Ishikawa (cell line): ENCODE results near the gene ACTR8.

Experiments
- CEBPB ChIP-seq: IDR thresholded peaks from 2 replicates; pipeline ENCODE4 v1.6.1; 2012
- CREB1 ChIP-seq: IDR thresholded peaks from 2 replicates; pipeline ENCODE4 v1.6.1; 2012; ENCODE audit warnings: low read depth
- EGR1 ChIP-seq: IDR thresholded peaks from 2 replicates; pipeline ENCODE4 v1.6.1; 2012
- EP300 ChIP-seq: IDR thresholded peaks from 2 replicates; pipeline ENCODE4 v1.6.1; 2012; ENCODE audit warnings: borderline replicate concordance
- FOXM1 ChIP-seq: IDR thresholded peaks from 2 replicates; pipeline ENCODE4 v1.6.1; 2012; ENCODE audit warnings: low read depth, borderline replicate concordance
- NFIC ChIP-seq: IDR thresholded peaks from 2 replicates; pipeline ENCODE4 v1.6.1; 2012
- RAD21 ChIP-seq: IDR thresholded peaks from 2 replicates; pipeline ENCODE4 v1.6.1; 2012; ENCODE audit warnings: low read depth
- REST ChIP-seq: IDR thresholded peaks from 2 replicates; pipeline ENCODE4 v1.6.1; 2012; ENCODE audit warnings: low read depth, mild to moderate bottlenecking
- TAF1 ChIP-seq: IDR thresholded peaks from 2 replicates; pipeline ENCODE4 v1.6.1; 2012; ENCODE audit warnings: low read depth, mild to moderate bottlenecking
- TCF12 ChIP-seq: IDR thresholded peaks from 2 replicates; pipeline ENCODE4 v1.6.1; 2012; ENCODE audit warnings: low read depth
- TEAD4 ChIP-seq: IDR thresholded peaks from 2 replicates; pipeline ENCODE4 v1.6.1; 2012
- YY1 ChIP-seq: IDR thresholded peaks from 2 replicates; pipeline ENCODE4 v1.6.1; 2012; ENCODE audit warnings: low read depth
- ZBTB7A ChIP-seq: IDR thresholded peaks from 2 replicates; pipeline ENCODE4 v1.6.1; 2012; ENCODE audit warnings: low read depth
- TF ChIP-seq, protein P1 (sequence below): IDR thresholded peaks from 2 replicates; pipeline ENCODE4 v1.6.1; 2012
- TF ChIP-seq, protein P2 (sequence below): IDR thresholded peaks from 2 replicates; pipeline ENCODE4 v1.6.1; 2012

Gene ACTR8

GRCh38 chr3:53822331-53822741, 59.6 kb downstream of the ACTR8 start:
- TF ChIP-seq FOXM1 (no peak), CREB1 (no peak), TAF1 (no peak), TEAD4 (no peak), ZBTB7A (no peak), EGR1 (no peak), RAD21 (no peak), NFIC (no peak), EP300 (no peak), CEBPB (no peak), REST (no peak), YY1 (no peak), TCF12 (no peak)
- TF ChIP-seq, protein P1, sequence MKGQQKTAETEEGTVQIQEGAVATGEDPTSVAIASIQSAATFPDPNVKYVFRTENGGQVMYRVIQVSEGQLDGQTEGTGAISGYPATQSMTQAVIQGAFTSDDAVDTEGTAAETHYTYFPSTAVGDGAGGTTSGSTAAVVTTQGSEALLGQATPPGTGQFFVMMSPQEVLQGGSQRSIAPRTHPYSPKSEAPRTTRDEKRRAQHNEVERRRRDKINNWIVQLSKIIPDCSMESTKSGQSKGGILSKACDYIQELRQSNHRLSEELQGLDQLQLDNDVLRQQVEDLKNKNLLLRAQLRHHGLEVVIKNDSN = no peak
- TF ChIP-seq, protein P2, sequence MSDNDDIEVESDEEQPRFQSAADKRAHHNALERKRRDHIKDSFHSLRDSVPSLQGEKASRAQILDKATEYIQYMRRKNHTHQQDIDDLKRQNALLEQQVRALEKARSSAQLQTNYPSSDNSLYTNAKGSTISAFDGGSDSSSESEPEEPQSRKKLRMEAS = no peak

- TF ChIP-seq EGR1 = no peak
- no peak for TF ChIP-seq TEAD4
- no peak for TF ChIP-seq TAF1
- no peak for TF ChIP-seq FOXM1
- no peak for TF ChIP-seq RAD21
- TF ChIP-seq, protein P2 = no peak
- no peak for TF ChIP-seq TCF12
- TF ChIP-seq CREB1 = no peak
- TF ChIP-seq NFIC = no peak
- TF ChIP-seq ZBTB7A = no peak
- TF ChIP-seq EP300 = no peak
- TF ChIP-seq, protein P1 = no peak
Measured at GRCh38 chr3:53821631-53822121, 60.3 kb downstream of the ACTR8 start.

DNA sequence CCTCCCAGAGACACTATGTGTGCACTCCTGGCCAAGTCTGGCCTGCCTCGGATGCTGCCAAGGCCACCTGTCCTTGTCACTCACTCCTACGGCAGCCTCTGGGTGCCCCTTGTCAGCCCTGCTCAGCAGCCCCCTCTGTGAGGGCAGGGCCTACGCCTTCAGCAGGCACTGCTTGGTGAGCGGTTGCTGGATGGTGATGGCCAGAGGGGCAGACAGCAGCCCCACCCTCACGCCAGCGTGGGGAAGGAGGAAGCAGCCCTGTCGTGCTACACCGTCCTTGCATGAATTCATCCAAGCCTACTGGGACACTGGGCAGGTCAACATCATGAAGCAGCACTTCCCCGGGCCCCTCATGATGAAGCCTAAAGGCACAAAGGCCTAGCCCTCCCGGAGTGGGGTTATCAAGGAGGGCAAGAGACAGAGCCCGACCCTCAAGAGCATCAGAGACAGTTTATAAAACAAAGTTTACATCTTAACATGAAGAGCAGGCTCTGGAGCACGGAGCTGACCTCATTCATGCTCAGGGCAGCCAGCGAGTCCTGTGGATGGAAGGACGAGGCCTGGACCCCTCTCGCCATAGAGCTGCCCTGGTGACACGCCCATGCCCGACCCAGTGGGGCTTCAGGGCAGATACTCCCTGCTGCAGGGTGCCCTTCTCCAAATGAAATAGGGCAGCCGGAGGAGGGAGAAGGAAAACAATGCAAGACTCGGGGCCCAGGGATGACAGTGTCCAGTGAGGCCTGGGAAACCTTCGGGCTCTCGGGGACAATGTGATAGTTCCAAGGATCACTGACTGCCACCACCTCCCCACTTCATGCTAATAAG, 61.0 kb downstream of the ACTR8 start:
- no peak for TF ChIP-seq EP300

- TF ChIP-seq YY1 (no peak), ZBTB7A (no peak), TCF12 (no peak), REST (no peak), NFIC (no peak), EP300 (no peak), CREB1 (no peak), EGR1 (no peak), TAF1 (no peak), FOXM1 (no peak), RAD21 (no peak)
- TF ChIP-seq, protein P1 = no peak
Measured at GRCh38 chr3:53820084-53820483, 61.9 kb downstream of the ACTR8 start.

GRCh38 chr3:53819163-53819868, 62.6 kb downstream of the ACTR8 start:
- TF ChIP-seq EGR1 = no peak
- TF ChIP-seq, protein P2 = no peak
- TF ChIP-seq TCF12 = no peak
- no peak for TF ChIP-seq NFIC
- TF ChIP-seq YY1 = no peak
- TF ChIP-seq FOXM1 = no peak
- TF ChIP-seq TEAD4 = no peak
- TF ChIP-seq, protein P1 = no peak
- TF ChIP-seq RAD21 = no peak
- no peak for TF ChIP-seq CREB1
- TF ChIP-seq REST = no peak
- no peak for TF ChIP-seq TAF1
- TF ChIP-seq EP300 = no peak
- TF ChIP-seq CEBPB = no peak
- TF ChIP-seq ZBTB7A = no peak
